Heart left ventricle (tissue), 13 donors: Measurements from ENCODE around the gene ARFRP1.

ENCODE experiments used
- CTCF ChIP-seq, 12 donors: fragments of 200-600 bp; sonication (generic) in 4 of 12; IDR thresholded peaks; one replicate each; pipeline versions ENCODE4 v1.5.0 to v1.8.0; 2018 to 2022; ENCODE audit warnings: antibody characterized with exemption in 12 of 12, mild to moderate bottlenecking in 5 of 12
- POLR2A ChIP-seq, 2 donors: fragments of 450-650 bp; IDR thresholded peaks; one replicate each; pipeline ENCODE4 v1.6.1; 2017; ENCODE audit warnings: antibody characterized with exemption in 2 of 2, mild to moderate bottlenecking in 2 of 2, moderate library complexity in 2 of 2
- donor health status: ischemic (EF 13 %, LVEDD 7.1; RV severe dilation, severe dysfunction).
- donor health status: DM: no; HTN: yes; CAD: no.
- donor health status: DM: no; HTN: no; CAD: no.
- donor health status: ischemic (EF 25% LVEDD 6.9; RV normal size, moderate dysfunction).
- donor health status: ischemic (EF 25% LVEDD 5.7; RV mildly dilated, moderate dysfunction).
- donor health status: ischemic (EF 35%, LVEDD 5.7; RV mildly dilated, moderate dysfunction).
- donor health status: nonischemic (EF 11% LVEDD 7.7; RV severe dilation, severe dysfunction).
- donor health status: DM: yes; HTN: yes; CAD: no.
- donor health status: PGD.
- donor health status: ischemic (EF 29% LVEDD 5.4; RV normal size, mild dysfunction).
- donor health status: nonischemic (EF 23%, LVEDD 6.1; RV moderate dilation, normal function).

- TF ChIP-seq CTCF (IDR thresholded peaks at IDR 0.05) = no peak
- no peak for TF ChIP-seq POLR2A (IDR thresholded peaks at IDR 0.05)
Measured at GRCh38 chr20:63690003-63690897, 17.5 kb downstream of the ARFRP1 start.
